A673 (cell line): ENCODE measurements around the gene MYL6B. TPM values are rescaled to one million over a fixed set of nuclear protein-coding genes. Genes with fewer than 3 reads are reported as not detected.

Source experiments
- BruUV-seq: library from RNA; stranded (reverse); fragments of 400-500 nt; replicated peaks from 2 replicates; lab custom pipeline; 2021; lab: Mats Ljungman, UMichigan
- CTCF ChIA-PET: fragments of 300-600 bp; sonication (Branson Sonifier 250); formaldehyde crosslinking; loops from one replicate; lab custom pipeline; 2022; ENCODE audit warnings: antibody characterized with exemption; lab: Charles Lee
- POLR2A ChIA-PET: fragments of 300-600 bp; sonication (Branson Sonifier 250); formaldehyde crosslinking; loops from one replicate; lab custom pipeline; 2022; ENCODE audit warnings: antibody characterized with exemption; ENCODE audit not compliant: low non-redundant PET; lab: Charles Lee
- DNase-seq: peaks from one replicate; pipeline ENCODE4 v3.0.0-alpha.2; 2015; ENCODE audit warnings: low spot score
- H3K27ac ChIP-seq: fragments of 200-600 bp; sonication (generic); 2 replicates; pipeline ENCODE4 v1.5.1; 2016; ENCODE audit warnings: mixed run types, low read depth, mild to moderate bottlenecking, mixed read lengths, antibody characterized with exemption, low read length; ENCODE audit not compliant: poor library complexity, severe bottlenecking
- H3K27me3 ChIP-seq: fragments of 200-600 bp; sonication (generic); replicated peaks from 2 replicates; pipeline ENCODE4 v1.6.1; 2017; ENCODE audit warnings: mixed run types, low read depth, mild to moderate bottlenecking, mixed read lengths, antibody characterized with exemption, low read length; ENCODE audit not compliant: insufficient read depth, poor library complexity
- H3K36me3 ChIP-seq: fragments of 200-600 bp; sonication (generic); 2 replicates; pipeline ENCODE4 v1.6.1; 2016; ENCODE audit warnings: mixed run types, mild to moderate bottlenecking, mixed read lengths, antibody characterized with exemption, low read length; ENCODE audit not compliant: insufficient read depth, poor library complexity, severe bottlenecking
- H3K4me1 ChIP-seq: fragments of 200-600 bp; sonication (generic); 2 replicates; pipeline ENCODE4 v1.6.1; 2017; ENCODE audit warnings: mixed run types, mild to moderate bottlenecking, mixed read lengths, antibody characterized with exemption, low read length; ENCODE audit not compliant: insufficient read depth, poor library complexity, severe bottlenecking
- H3K4me3 ChIP-seq: fragments of 200-600 bp; sonication (generic); 2 replicates; pipeline ENCODE4 v1.5.1; 2016; ENCODE audit warnings: low read depth, mixed run types, mild to moderate bottlenecking, mixed read lengths, low read length; ENCODE audit not compliant: poor library complexity, severe bottlenecking
- H3K9me3 ChIP-seq: fragments of 200-600 bp; sonication (generic); 2 replicates; pipeline ENCODE4 v1.6.1; 2016; ENCODE audit warnings: mixed run types, low read depth, mild to moderate bottlenecking, mixed read lengths, antibody characterized with exemption, low read length; ENCODE audit not compliant: poor library complexity, severe bottlenecking
- EZH2 ChIP-seq: fragments of 200-600 bp; sonication (generic); IDR thresholded peaks from 2 replicates; pipeline ENCODE4 v1.6.1; 2017; ENCODE audit warnings: borderline replicate concordance, low read depth, mild to moderate bottlenecking, mixed read lengths, antibody characterized with exemption, low read length; ENCODE audit not compliant: poor library complexity, severe bottlenecking
- intact Hi-C: fragments of 100-400 bp; cut with micrococcal nuclease; formaldehyde crosslinking; loops from one replicate; pipeline ENCODE4 v1.10.0; 2022; ENCODE audit not compliant: unreplicated experiment
- total RNA-seq: library from RNA; stranded (reverse); gene quantifications from 2 replicates; pipeline ENCODE4 v1.2.3, GENCODE V29; 2021
- TF ChIP-seq, protein P1 (sequence below): fragments of 300-800, 200-600 bp; sonication (generic); conservative IDR thresholded peaks from 2 replicates; pipeline ENCODE4 v1.5.1; 2017; ENCODE audit warnings: low read depth, mild to moderate bottlenecking, antibody characterized with exemption, low read length, moderate library complexity, mixed read lengths

Gene MYL6B
- total RNA-seq, 1 experiment from 2014 or later, result 180 TPM

DNA sequence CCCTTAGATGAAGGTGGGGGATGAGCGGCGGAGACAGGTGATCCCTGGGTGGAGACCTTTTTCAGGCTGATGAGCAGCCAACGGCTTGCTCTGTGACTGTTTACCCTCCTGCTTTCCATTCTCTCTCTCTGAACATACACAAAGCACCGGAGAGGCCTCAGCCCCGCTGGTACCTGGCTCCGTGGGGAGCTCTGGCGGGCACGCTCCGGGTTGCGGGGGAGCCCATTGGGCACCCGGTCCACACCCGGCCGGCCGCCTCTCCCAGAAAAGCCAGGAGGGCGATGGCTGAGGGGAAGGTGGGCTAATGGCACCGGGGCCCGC is 36.4 kb downstream of the MYL6B start:
- Histone ChIP-seq H3K36me3 (peaks cover 32% of the 10 kb centered on the region), H3K4me3 (peak overlapping the region; percentile 83), H3K4me1 (peaks cover 13% of the 10 kb centered on the region), H3K9me3 (no peaks in the 10 kb centered on the region), H3K27ac (peak overlapping the region; percentile 82), H3K27me3 (no peaks in the 10 kb centered on the region)
- CTCF ChIA-PET, result interaction anchor here (0.6 to 2.3 kb wide), 14 partner anchors 13 to 371 kb away, joined by 3 to 17 read pairs (median 6); partner anchors contain the start of genes ANKRD52, ESYT1, ORMDL2 and RNF41
- intact Hi-C loops, result loop anchor here (2.0 to 10.0 kb wide), 3 partner anchors 62 to 144 kb away; partner anchors contain the start of genes RPS26 and ZC3H10
- POLR2A ChIA-PET, result interaction anchor here (1.0 kb wide), 1 partner anchor 26 kb away, joined by 6 read pairs; no protein-coding TSS in a partner anchor
- no peak for TF ChIP-seq EZH2
- TF ChIP-seq, protein P1, sequence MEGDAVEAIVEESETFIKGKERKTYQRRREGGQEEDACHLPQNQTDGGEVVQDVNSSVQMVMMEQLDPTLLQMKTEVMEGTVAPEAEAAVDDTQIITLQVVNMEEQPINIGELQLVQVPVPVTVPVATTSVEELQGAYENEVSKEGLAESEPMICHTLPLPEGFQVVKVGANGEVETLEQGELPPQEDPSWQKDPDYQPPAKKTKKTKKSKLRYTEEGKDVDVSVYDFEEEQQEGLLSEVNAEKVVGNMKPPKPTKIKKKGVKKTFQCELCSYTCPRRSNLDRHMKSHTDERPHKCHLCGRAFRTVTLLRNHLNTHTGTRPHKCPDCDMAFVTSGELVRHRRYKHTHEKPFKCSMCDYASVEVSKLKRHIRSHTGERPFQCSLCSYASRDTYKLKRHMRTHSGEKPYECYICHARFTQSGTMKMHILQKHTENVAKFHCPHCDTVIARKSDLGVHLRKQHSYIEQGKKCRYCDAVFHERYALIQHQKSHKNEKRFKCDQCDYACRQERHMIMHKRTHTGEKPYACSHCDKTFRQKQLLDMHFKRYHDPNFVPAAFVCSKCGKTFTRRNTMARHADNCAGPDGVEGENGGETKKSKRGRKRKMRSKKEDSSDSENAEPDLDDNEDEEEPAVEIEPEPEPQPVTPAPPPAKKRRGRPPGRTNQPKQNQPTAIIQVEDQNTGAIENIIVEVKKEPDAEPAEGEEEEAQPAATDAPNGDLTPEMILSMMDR, result no peak
- DNase-seq, result peak; percentile 32
- BruUV-seq, result no TSS peak

DNA sequence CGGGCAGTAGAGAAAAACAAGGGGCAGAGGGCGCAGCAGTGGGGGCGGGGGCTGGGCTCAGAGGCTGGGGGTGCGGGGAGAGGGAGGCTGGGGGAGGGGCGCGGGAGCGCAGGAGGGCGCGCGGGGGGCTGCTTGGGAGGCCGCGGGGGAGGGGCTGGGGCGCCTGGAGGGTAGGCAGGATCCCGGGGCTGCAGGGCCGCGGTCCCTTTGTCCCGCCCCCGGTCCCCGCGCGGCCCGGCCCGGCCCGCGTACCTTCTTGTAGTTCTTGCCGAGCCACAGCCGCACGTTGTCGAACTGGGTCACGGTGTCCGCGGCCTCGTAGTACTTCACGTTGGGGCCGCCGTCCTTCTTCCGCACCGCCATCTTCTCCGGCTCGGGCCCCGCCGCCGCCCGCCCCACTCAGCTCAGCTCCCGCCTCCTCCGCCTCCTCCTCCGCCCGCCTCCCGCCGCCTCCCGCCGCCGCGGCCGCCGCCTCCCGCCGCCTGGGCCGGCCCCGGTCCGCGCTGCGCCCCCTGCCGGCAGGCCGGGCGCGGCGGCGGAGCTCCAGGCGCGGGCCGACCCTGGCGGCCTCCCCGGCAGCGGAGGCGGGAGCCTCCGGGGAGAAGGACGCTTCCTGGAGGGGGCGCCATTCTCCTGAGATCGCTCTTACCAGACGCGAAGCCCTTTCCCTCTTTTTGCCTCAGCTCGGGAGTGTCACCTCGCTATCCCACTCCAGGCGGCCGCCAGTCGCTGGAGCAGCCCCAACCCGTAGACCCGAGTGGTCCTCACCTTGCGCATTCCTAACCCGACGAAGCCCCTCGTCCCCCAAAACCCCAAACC is 36.9 kb downstream of the MYL6B start, which contains the start of gene SMARCC2:
Gene SMARCC2 (minus strand): TSS at position 385 of the 819 bp plus-strand sequence. CDS start 22 bp downstream, at position 363.
- Histone ChIP-seq H3K9me3 (no peaks in the 10 kb centered on the region), H3K4me1 (peaks cover 13% of the 10 kb centered on the region), H3K27me3 (no peaks in the 10 kb centered on the region), H3K4me3 (peak within 1 kb of the TSS; percentile 83), H3K27ac (peak within 1 kb of the TSS; percentile 82), H3K36me3 (peaks cover 26% of the 10 kb centered on the region)
- TF ChIP-seq, protein P1, result peak; percentile 74
- TF ChIP-seq EZH2, result no peak
- CTCF ChIA-PET, result interaction anchor here (0.6 to 2.3 kb wide), 23 partner anchors 10 to 1897 kb away, joined by 3 to 17 read pairs (median 4); partner anchors contain the start of genes ANKRD52, ESYT1, ORMDL2 and PA2G4
- peak; percentile 95 for DNase-seq
- intact Hi-C loops, result loop anchor here (2.0 to 10.0 kb wide), 3 partner anchors 63 to 145 kb away; partner anchors contain the start of genes RPS26 and ZC3H10
- POLR2A ChIA-PET, result interaction anchor here (0.5 to 1.0 kb wide), 2 partner anchors 27 to 91 kb away, joined by 4 to 6 read pairs; no protein-coding TSS in a partner anchor
- BruUV-seq, result no TSS peak

DNA sequence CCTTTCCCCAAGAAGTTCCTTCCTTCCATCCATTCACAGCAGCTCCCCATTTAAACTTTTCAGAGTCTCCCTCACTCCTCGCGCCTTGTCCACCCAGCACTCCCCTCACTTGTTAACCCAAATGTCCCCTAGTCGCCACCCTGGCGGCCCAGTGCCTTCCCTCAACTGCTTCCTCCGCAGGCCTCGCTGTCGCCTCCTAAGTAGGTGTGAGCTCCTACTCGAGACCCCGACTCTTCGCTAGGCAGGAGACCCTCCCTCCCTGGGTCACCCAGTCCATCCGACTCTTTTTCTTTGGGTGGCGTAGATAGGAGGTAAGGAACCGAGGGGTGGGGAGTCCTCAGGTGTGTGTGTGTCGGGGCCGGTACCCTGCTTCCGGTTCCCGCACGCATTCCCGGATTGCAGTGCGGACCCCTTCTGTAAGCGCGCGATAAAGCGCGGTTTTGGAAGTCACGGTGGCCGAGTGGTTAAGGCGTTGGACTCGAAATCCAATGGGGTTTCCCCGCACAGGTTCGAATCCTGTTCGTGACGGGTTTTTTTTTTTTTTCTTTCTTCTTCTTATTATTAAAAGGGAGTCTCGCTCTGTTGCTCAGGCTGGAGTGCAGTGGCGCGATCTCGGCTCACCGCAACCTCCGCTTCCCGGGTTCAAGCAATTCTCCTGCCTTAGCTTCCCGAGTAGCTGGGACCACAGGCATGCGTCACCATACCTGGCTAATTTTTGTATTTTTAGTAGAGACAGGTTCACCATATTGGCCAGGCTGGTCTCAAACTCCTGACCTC is 37.7 kb downstream of the MYL6B start:
- ChIA-PET CTCF (interaction anchor here (0.6 to 2.3 kb wide), 18 partner anchors 9 to 1896 kb away, joined by 3 to 17 read pairs (median 6); partner anchors contain the start of genes ESYT1, PA2G4, RNF41 and STAT2), POLR2A (interaction anchor here (0.6 to 1.0 kb wide), 2 partner anchors 27 to 493 kb away, joined by 6 read pairs; no protein-coding TSS in a partner anchor)
- no peaks in the 10 kb centered on the region for H3K9me3 ChIP-seq
- peaks cover 13% of the 10 kb centered on the region for H3K4me1 ChIP-seq
- no TSS peak for BruUV-seq
- H3K36me3 ChIP-seq, result peaks cover 18% of the 10 kb centered on the region
- peak overlapping the region; percentile 81 for H3K27ac ChIP-seq
- TF ChIP-seq EZH2, result no peak
- TF ChIP-seq, protein P1, result no peak
- no peaks in the 10 kb centered on the region for H3K27me3 ChIP-seq
- H3K4me3 ChIP-seq, result peak overlapping the region; percentile 83
- intact Hi-C loops, result loop anchor here (2.0 to 10.0 kb wide), 3 partner anchors 63 to 145 kb away; partner anchors contain the start of genes RPS26 and ZC3H10
- DNase-seq, result peak; percentile 95
